H1 (cell line): ENCODE results near the gene RELT. TPM values are rescaled to one million over a fixed set of nuclear protein-coding genes. Genes with fewer than 3 reads are reported as not detected.
A peak's percentile ranks its signal among the peaks of the same experiment; 100 is the strongest.

Experiments
- ATF2 ChIP-seq: IDR thresholded peaks from 2 replicates; pipeline ENCODE4 v1.6.1; 2012; ENCODE audit warnings: low read length, inconsistent platforms
- ATF3 ChIP-seq: IDR thresholded peaks from 2 replicates; pipeline ENCODE4 v1.6.1; 2011; ENCODE audit warnings: low read depth, mild to moderate bottlenecking, low read length; ENCODE audit not compliant: insufficient read depth
- CHD7 ChIP-seq: fragments of 300-600 bp; sonication (generic); IDR thresholded peaks from 2 replicates; pipeline ENCODE4 v1.7.1; 2012; ENCODE audit warnings: low read length, moderate library complexity, mild to moderate bottlenecking, inconsistent platforms; ENCODE audit not compliant: insufficient replicate concordance
- CTCF ChIP-seq, 3 experiments: IDR thresholded peaks; 1 replicate in 2 of 3; 2 replicates in 1 of 3; pipeline versions ENCODE4 v1.5.1 to v1.6.1; 2011; ENCODE audit warnings: low read length in 3 of 3, mild to moderate bottlenecking in 3 of 3, inconsistent platforms in 2 of 3, low read depth in 1 of 3, moderate library complexity in 1 of 3; ENCODE audit not compliant: insufficient read depth in 1 of 3; ENCODE audit errors: control extremely low read depth in 1 of 3
- HDAC6 ChIP-seq: IDR thresholded peaks from one replicate; pipeline ENCODE4 v1.7.1; 2012; ENCODE audit warnings: low read depth, mild to moderate bottlenecking, inconsistent platforms, low read length, moderate library complexity
- KDM1A ChIP-seq: fragments of 200-600, 300-600 bp; sonication (generic); IDR thresholded peaks from 2 replicates; pipeline ENCODE4 v1.7.1; 2016; ENCODE audit warnings: mild to moderate bottlenecking, low read length, borderline replicate concordance
- polyA plus RNA-seq, 7 experiments: library from polyadenylated mRNA; depleted of rRNA in 3 of 7; stranded (reverse) in 5 of 7; unstranded in 2 of 7; fragments of >200 nt in 5 of 7; fragments of 200-250 nt in 2 of 7; gene quantifications; 1 replicate in 5 of 7; 2 replicates in 1 of 7; 4 replicates in 1 of 7; pipeline versions ENCODE4 v1.2.1 to v1.2.3, GENCODE V29; 2011 to 2013; ENCODE audit warnings: missing spikeins in 2 of 7, mixed read lengths in 2 of 7
- total RNA-seq: library from RNA; stranded (reverse); fragmentation: NEBNext Ultra II Directional; extraction: Animal tissue kit (Norgen Biotek cat#: 25700); gene quantifications from 2 replicates; pipeline ENCODE4 v1.2.1, GENCODE V29; 2021

RELT gene
- total and polyA plus RNA-seq, 2 of the 8 experiments (the other 6 are each of a cell fraction or from before 2014, with no cell fraction given), result 3.4 to 5.7 TPM

GRCh38 chr11:73340164-73340563 is 36.0 kb upstream of the RELT start (continued):
- TF ChIP-seq CHD7, result no peak
- 0 out of 2 replicates have a peak, but pooled peaks have one; percentile 14 for TF ChIP-seq KDM1A
- TF ChIP-seq CTCF (IDR thresholded peaks at IDR 0.05; ENCODE audit: control extremely low read depth in 1 of 3, insufficient read depth in 1 of 3, low read depth in 1 of 3, low read length in 3 of 3), result 0 out of 4 replicates have a peak, but pooled peaks of 1 of the 3 experiments have one; percentile 5
- no peak for TF ChIP-seq HDAC6
- TF ChIP-seq ATF3, result no peak
- no peak for TF ChIP-seq ATF2
